ENCODE measurements around the gene REXO1.
A peak's percentile ranks its signal among the peaks of the same experiment; 100 is the strongest.

REXO1 gene

GRCh38 chr19:1767464-1767933, 80.8 kb downstream of the REXO1 start:
- peak; percentile 13 for ATAC-seq
- DNase-seq, result peak; percentile 77

- DNase-seq, result peak; percentile 31
- ATAC-seq, result peak; percentile 77
Observed at GRCh38 chr19:1766800-1767352, 81.4 kb downstream of the REXO1 start.

GRCh38 chr19:1765904-1766799, 82.1 kb downstream of the REXO1 start:
- DNase-seq, result no peak
- ATAC-seq, result peak; percentile 17
